NCI-H345 treated with DMSO at 0.1 percent for 48 hours (cell line): Measurements from ENCODE around the gene UNC13D.
"Not testable (repeated sequence)": the region's sequence is repeated elsewhere in the genome, so short reads cannot be mapped to it uniquely, and the experiment has no call there.

Experiments
- DNase-seq: peaks from one replicate; lab custom pipeline; 2025; ENCODE audit not compliant: unreplicated experiment; lab: John Stamatoyannopoulos, UW

Gene UNC13D

DNA sequence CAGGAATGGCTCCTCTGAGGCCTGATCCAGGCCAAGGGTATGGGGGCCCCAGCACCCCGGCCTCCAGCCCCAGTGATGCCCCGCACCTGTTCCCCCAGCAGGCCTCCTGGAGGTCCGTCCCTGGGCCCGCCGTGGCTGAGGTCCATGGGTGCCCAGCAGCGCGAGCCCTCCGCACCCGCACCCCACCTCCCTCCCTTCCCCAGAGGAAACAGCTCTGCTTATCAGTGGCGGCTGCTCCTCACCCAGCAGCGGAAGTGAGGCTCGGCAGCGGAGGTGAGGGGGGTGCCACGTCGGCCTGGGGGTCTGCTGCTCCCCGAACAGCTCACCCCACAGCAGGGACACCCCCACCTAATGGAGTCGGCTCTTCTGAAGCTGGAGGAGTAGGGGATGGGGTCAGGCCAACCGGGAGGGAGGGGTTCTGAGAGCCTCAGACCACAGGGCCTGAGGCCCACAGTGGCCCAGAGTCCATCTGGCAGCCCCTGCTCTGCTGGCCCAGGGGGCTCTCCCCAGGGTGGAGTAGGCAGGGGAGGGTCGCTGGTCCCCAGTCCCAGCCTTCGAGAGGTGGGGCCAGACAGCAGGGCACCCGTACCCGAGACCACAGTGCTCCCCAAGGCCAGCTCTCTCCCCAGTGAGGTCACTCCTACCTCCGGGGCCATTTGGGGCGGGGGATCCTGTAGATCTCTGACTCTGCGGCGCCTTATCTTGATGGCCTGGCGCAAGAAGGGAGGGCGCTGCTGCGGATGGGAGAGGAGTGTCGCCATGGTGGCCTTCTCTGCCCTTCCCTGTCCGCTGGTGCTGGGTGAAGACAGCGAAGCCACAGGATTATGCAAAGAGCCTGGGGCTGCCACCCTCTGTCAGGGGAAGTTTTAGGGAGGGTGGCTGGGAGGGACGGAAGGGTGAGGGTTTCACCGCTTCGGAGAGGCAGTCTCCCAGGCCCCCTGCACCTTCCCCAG is at the start of gene UNC13D:
UNC13D (minus strand) TSS at position 828 of the 953 bp plus-strand sequence; CDS start at position 761, 67 bp downstream.
- DNase-seq, result no peak

- no peak for DNase-seq
Observed at GRCh38 chr17:75893305-75894048, 49.3 kb upstream of the UNC13D start.

- no peak for DNase-seq
Observed at GRCh38 chr17:75892556-75893224, 48.5 kb upstream of the UNC13D start.

- no peak for DNase-seq
Observed at GRCh38 chr17:75891605-75892555, 47.7 kb upstream of the UNC13D start.

GRCh38 chr17:75891022-75891604 is 46.9 kb upstream of the UNC13D start:
- no peak for DNase-seq

- no peak for DNase-seq
Observed at GRCh38 chr17:75889454-75889853, 45.2 kb upstream of the UNC13D start.

DNA sequence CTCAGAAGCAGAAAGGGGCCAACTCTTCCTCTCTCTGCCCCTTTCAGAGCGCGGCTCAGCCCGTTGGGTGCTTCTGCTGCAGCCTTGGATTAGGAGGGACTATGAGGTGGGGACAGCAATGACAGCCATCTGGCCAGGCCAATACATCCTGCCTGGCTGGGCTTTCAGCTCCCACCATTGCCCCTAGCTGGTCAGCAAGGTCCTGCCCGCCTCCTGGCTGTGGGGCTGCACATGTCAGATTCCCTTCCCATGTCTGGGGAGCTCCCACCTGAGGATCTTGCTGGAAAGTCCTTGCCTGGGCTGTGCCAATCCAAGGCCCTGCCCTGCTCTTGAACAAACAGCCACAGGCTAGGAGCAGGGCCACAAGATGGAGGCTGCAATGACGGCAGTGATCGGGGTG is 44.3 kb upstream of the UNC13D start:
- no peak for DNase-seq

DNA sequence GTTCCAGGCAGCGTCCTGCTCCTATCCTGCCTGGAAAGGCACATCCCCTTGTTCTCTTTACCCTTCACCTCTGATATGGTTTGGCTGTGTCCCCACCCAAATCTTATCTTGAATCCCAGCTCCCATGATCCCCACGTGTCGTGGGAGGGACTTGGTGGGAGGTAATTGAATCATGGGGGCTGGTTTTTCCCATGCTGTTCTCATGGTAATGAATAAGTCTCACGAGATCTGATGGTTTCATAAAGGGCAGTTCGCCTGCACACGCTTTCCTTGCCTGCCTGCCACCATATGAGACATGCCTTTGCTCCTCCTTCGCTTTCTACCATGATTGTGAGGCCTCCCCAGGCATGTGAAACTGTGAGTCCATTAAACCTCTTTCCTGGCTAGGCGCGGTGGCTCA is 41.7 kb upstream of the UNC13D start:
- not testable (repeated sequence) for DNase-seq

- no peak for DNase-seq
Observed at GRCh38 chr17:75885431-75885830, 41.2 kb upstream of the UNC13D start.

DNA sequence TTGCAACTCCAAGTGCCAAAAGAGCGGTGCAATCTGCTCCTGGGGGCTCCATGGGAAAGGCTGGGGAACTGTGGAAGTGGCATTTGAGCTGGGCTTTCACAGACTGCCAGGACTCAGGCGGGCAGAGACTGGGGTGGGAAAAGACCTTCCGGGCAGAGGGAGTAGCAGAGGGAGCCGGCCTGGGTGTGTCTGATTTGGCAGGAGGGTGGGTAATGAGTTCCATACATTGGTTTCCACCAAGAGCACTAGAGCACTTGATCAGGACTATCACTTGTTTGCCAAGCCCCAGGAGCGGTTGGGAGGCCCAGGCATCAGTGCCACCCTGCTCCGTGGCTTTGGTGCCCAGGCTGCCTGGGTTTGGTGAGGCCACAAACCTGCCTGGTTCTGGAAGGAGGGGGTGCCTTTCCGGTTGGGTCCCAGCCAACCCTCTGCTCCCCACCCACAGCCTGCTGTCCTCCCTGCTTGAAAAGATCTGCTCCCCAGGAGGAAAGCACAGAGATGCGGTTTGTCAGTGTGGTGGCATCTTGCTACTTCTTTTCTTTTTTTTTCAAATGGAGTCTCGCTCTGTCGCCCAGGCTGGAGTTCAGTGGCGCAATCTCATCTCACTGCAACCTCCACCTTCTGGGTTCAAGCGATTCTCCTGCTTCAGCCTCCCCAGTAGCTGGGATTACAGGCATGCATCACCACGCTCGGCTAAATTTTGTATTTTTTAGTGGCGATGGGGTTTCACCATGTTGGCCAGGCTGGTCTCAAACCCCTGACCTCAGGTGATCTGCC is 37.7 kb upstream of the UNC13D start:
- no peak for DNase-seq

DNA sequence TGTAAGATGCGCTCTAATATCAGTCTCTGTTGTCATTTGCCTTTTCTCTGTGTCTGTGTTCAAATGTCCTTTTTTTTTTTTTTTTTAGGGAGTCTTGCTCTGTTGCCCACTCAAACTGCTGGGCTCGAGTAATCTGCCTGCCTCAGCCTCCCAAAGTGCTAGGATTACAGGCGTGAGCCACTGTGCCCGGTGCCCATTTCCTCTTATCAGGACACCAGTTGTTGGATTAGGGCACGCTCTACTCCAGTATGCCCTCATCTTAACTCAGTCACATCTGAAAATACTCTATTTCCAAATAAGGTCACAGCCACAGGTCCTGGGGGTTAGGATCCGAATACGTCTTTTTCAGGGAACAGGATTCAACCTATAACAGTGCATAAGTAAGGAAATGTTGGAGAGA is 36.1 kb upstream of the UNC13D start:
- DNase-seq, result no peak

- DNase-seq, result no peak
Observed at GRCh38 chr17:75878174-75878998, 34.2 kb upstream of the UNC13D start, which contains the start of gene TRIM47. Gene TRIM47, minus strand, starts transcription at chr17:75878581. Its CDS starts 33 bp downstream, at chr17:75878548.

GRCh38 chr17:75877752-75878173 is 33.6 kb upstream of the UNC13D start:
- DNase-seq, result peak; percentile 46

- DNase-seq, result no peak
Observed at GRCh38 chr17:75876938-75877751, 32.9 kb upstream of the UNC13D start.

DNA sequence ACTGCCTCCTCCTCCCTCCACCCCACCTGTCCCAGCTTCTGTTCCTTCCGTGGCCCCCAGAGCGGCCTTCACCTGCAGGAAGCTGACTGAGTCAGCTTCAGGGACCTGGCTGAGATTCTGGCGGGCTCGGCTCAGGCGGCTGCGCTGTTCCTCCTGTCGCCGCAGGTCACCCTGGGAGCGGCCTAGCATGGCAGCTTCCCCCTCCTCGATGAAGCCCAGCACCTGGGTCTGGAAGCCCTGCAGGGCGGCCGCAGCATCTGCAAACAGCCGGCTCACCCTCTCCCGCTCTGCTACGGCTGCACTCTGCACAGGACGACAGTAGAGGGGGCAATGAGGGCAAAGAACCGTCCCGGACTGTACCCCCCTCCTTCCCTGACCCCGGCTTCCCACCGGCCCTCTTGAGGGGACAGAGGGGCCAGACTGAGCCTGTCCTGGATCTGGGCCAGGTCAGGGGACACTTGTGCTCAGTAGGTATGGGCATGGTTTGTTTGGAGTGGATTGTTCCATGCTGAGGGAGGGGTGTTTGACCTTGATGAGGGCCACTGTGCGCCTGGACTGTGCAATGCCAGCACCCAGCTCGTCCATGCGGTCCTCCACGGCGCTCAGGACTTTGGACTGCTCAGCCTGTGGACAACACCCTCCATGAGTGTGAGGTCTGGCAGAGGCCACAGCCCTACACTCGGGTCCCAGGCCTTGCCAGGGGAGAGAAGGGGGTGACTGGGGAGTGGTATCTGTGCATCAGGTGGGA is 32.2 kb upstream of the UNC13D start:
- no peak for DNase-seq

- DNase-seq, result no peak
Observed at GRCh38 chr17:75875940-75876189, 31.7 kb upstream of the UNC13D start.
